Stimulated activated CD8-positive, alpha-beta memory T cell treated with anti-CD3 and anti-CD28 coated beads, Interleukin-4, amount 100 ng/mL, for 48 hours (primary cell): ENCODE results near the gene RNF26.

Experiments used
- DNase-seq: peaks from one replicate; pipeline ENCODE4 v3.0.0-alpha.2; 2020

Gene RNF26

DNA sequence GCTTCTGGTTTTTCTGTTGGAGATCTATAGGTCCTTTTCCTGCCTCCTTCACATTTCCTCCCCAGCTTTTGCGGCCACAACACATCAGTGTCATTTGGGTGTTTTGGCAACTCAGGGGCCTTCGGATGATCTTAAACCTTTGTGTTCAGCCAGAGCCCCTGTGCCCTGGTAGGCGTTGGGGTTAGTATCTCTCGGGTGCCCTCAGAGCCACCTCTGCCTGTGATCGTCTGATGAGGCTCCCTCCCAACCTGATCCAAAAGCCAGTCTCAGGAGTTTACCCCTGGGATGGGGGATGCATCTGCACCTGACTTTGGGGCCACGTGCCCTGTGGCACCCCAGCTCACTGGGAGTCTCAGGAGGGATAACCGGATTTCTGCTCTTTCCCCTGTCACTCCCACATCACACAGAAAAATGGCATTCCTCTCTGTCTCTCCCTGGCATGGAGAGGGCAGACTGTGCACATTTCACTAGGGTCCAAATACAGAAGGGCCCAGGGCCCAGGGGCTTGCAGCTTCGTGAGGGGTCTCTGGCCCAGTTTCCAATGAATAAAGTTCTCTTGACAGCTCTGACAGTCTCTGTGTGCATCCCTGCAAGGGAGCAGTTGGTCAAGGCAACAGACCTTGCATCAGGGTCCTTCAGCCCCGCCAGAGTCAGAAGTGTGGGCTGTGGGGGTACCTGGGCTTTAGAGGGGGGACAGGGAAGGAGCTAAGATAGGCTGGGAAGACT, 2.6 kb downstream of the RNF26 start:
- no peak for DNase-seq

DNA sequence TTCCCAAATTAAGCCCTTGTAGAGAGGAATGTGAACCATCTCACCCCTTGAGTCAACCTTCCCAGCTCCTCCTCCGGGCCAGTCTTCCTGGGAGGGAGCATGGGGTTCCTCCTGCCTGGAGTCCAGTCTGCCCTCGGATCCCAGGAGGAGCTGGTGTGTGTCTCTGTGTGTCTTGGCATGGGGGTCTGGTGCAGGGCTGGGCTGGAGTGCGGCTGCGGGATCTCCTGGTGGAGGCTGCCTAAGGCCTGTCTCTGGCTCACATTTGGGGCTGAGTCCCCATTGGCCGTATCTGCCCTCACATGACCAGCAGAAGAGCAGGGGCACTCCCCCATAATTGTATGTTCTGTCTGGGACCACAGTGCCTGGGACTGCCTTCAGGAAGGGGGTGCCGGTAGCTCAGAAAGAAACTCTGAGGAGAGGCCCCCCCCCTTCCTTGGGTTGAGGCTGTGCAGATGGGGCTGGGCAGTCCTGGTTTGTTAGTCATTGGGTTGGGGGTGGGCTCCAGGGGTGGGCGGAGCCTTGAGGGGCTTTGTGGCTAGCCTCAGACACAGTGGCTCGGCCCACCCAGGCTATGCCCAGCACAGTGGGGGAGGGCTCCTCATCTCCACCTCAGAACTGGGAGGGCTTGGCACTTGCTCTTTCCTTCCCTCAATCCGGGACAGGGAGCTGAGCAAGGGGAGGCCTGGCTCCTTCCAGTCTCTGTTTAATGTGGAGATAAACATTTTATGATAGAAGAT, 3.4 kb downstream of the RNF26 start:
- no peak for DNase-seq

- peak; percentile 85 for DNase-seq
These were observed 4.1 kb downstream of the RNF26 start for GRCh38 chr11:119338318-119338890.

DNA sequence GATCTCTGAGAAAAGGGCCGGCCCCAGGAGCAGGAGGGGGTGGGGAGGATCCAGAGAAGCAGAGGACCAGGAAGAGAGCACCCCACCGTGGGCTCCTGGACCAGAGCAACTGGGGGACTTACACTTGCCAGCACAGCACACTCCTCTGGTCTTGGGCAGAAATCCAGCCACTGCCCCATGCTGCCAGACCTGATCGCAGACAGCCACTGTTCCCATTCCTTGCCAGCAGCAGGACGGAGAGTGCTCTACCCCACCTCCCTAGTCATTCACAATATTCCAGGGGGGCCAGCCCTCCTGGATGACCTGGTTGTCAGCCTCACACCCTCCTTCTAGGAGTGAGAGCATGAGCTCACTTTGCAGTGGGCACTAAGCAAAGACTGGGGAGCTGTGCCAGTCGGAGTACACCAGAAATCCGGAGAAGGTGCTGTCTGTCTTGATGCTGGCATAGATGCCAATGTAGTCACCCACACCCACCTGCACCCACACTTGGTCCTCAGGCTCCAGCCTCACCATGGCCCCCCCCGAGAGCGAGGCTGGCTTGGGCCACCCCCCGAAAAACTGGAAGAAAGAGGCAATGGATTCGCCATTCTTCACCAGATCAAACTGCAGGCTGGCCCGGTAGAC, 4.8 kb downstream of the RNF26 start:
- no peak for DNase-seq

- DNase-seq = peak; percentile 75
These were observed 5.4 kb downstream of the RNF26 start for GRCh38 chr11:119339589-119340334.

GRCh38 chr11:119340335-119341221, 6.3 kb downstream of the RNF26 start, which contains the start of gene C1QTNF5:
Gene C1QTNF5, minus strand, starts transcription at chr11:119340883. Its CDS starts 486 bp downstream, at chr11:119340397.
- DNase-seq = no peak

- no peak for DNase-seq
These were observed 7.1 kb downstream of the RNF26 start for GRCh38 chr11:119341222-119342022.

- DNase-seq = no peak
These were observed 7.6 kb downstream of the RNF26 start for GRCh38 chr11:119342023-119342300.

DNA sequence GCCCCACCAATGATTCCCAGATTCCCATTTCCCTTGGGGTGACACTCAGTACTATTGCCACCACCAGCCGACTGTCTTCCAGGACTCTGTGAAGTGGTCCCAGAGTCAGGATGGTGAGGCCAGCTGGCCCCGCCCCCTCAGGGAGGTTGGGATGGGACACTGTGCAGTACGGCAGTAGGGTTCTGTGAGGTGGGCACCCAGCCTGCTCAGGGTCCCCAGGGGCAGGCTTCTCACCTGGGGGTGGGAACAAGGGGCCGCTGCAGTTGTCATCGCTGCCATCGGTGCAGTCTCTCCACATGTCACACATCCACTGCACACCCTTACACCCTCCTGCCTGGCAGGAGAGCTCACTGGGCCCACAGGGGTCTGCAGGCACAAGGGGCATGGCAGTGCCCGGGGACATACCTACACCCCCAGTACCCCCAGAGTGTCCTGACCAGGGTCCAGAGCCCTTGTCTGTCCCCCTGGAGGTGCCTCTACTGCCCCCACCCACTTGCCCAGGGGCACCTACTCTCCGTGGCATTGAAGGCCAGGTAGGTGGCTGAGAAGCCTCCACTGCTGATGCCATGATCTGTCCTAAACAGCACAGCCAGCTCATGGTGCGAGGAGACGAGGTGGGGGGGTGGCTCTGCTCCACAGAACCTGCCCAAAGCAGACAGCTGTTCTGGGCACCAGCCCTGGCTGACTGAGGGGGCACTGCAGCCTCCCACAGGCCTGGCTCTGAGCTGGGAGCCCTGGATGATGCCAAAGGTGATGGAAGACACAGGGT, 8.2 kb downstream of the RNF26 start:
- DNase-seq = no peak

GRCh38 chr11:119343726-119344125, 9.4 kb downstream of the RNF26 start:
- no peak for DNase-seq

DNA sequence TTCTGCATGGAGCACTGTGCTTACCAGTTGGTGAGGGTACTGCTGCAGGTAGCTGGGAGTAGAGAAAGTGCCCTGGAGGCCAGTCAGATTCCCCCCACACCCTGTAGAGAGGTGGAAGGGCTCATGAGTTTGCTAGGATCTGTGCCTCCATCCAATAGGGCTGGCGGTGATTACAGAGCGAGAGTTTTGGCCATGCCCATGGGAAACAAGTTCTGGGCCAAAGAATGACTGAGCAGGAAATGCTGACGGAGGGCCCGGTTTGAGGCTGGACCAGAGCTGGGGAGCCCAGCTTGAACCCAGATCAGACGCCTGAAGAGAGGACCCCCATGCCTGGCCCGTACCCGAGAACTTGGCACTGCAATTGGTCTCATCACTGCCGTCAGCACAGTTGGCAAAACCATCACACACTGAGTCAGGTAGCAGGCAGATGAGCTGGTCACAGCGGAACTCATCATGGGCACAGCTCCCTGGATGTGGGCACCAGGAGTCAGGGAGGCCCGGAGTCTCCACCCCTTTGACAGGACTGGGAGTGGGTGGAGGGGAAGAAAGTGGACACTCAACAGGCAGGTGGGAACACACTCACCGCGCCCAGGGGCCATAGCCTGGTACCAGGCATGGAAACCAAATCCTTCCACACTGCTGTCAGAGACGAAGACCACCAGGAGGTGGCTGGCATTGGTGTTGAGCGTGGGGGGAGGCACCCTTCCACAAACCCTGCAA, 10.1 kb downstream of the RNF26 start:
- no peak for DNase-seq

DNA sequence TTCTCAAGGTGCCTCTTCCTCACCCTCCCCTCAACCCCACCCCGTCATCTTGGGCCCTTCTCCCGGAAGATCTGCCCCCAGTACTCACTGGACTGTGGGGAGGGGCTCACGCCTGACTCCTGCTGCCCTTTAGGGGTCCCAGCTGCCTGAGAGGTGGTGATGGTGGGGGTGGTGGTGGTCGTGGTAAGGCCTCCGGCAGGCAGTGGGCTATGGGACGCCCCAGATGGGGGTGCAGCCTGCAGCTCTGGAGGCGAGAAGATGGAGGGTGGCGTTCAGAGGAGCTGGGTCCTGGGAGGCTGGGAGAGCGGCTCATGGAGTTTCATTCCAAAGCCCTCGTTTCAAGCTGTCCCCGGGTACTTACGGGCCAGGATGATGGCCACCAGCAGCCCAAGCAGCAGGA, 11.4 kb downstream of the RNF26 start:
- no peak for DNase-seq

- DNase-seq = no peak
These were observed 12.3 kb downstream of the RNF26 start, which contains the start of gene MFRP for GRCh38 chr11:119346605-119347004. Gene MFRP, minus strand, starts transcription at chr11:119346705. Its CDS starts 192 bp downstream, at chr11:119346513.

GRCh38 chr11:119347242-119347641, 12.9 kb downstream of the RNF26 start:
- no peak for DNase-seq

GRCh38 chr11:119347940-119348605, 13.7 kb downstream of the RNF26 start:
- DNase-seq = no peak

GRCh38 chr11:119350302-119350701, 16.0 kb downstream of the RNF26 start:
- no peak for DNase-seq

DNA sequence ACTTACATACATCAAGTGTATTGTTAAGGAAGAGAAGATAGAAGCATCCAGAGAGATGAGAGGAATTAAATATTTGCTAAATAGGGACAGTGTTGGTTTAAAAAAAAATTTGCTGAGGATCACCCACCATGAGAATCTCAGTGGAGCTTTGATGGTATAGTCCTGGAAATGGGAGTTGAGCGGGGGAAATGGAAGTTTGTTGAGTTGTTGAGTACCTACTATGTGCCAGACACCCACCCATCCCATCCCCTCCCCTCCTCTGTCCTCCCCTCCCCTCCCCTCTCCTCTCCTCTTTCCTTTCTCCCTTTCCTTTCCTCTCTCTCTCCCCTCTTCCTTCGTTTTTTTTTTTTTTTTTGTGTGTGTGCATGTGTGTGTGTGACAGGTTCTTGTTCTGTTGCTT, 16.9 kb downstream of the RNF26 start:
- DNase-seq = no peak

GRCh38 chr11:119352857-119353260, 18.5 kb downstream of the RNF26 start:
- no peak for DNase-seq
